Mucosa of rectum (tissue), 2 donors: Measurements from ENCODE around the gene DHRS7.
A peak's percentile ranks its signal among the peaks of the same experiment; 100 is the strongest.

Source experiments
- H3K27ac ChIP-seq, 2 donors: one replicate each; pipeline ENCODE4 v1.7.0; 2013; ENCODE audit warnings: inconsistent platforms in 2 of 2, low read depth in 2 of 2, low read length in 2 of 2
- H3K27me3 ChIP-seq, 2 donors: one replicate each; pipeline ENCODE4 v1.7.0; 2013; ENCODE audit warnings: low read length in 2 of 2; ENCODE audit not compliant: control insufficient read depth in 2 of 2, insufficient read depth in 2 of 2
- H3K36me3 ChIP-seq, 2 donors: one replicate each; pipeline ENCODE4 v1.7.0; 2013; ENCODE audit warnings: low read length in 2 of 2; ENCODE audit not compliant: control insufficient read depth in 2 of 2, insufficient read depth in 2 of 2
- H3K4me1 ChIP-seq, 2 donors: one replicate each; pipeline ENCODE4 v1.7.0; 2013; ENCODE audit warnings: low read length in 2 of 2, mild to moderate bottlenecking in 1 of 2; ENCODE audit not compliant: control insufficient read depth in 2 of 2, insufficient read depth in 2 of 2
- H3K4me3 ChIP-seq, 2 donors: one replicate each; pipeline ENCODE4 v1.7.0; 2013; ENCODE audit warnings: low read length in 2 of 2
- H3K9ac ChIP-seq, 2 donors: one replicate each; pipeline ENCODE4 v1.7.0; 2013; ENCODE audit warnings: low read length in 2 of 2, low read depth in 1 of 2, mild to moderate bottlenecking in 1 of 2
- H3K9me3 ChIP-seq, 2 donors: one replicate each; pipeline ENCODE4 v1.7.0; 2013; ENCODE audit warnings: low read length in 2 of 2; ENCODE audit not compliant: control insufficient read depth in 2 of 2
- donor health status: healthy.
- donor health status: Normal muscosa, but diverticular disease.

DHRS7 gene

GRCh38 chr14:60184905-60185555, 19.8 kb upstream of the DHRS7 start:
- no peak overlapping the region for H3K27ac ChIP-seq
- no peaks in the 10 kb centered on the region for H3K36me3 ChIP-seq
- H3K9ac ChIP-seq, result no peak overlapping the region
- H3K4me1 ChIP-seq, result no peaks in the 10 kb centered on the region
- H3K9me3 ChIP-seq, result no peaks in the 10 kb centered on the region
- no peaks in the 10 kb centered on the region for H3K27me3 ChIP-seq
- H3K4me3 ChIP-seq, result no peak overlapping the region

- Histone ChIP-seq H3K4me1 (no peaks in the 10 kb centered on the region), H3K9ac (peak overlapping the region; percentile 20 to 42), H3K9me3 (no peaks in the 10 kb centered on the region), H3K27me3 (no peaks in the 10 kb centered on the region), H3K4me3 (peak overlapping the region; percentile 67 to 79), H3K27ac (no peak overlapping the region), H3K36me3 (no peaks in the 10 kb centered on the region)
Measured at GRCh38 chr14:60184146-60184904, 19.1 kb upstream of the DHRS7 start.

- Histone ChIP-seq H3K9ac (peak overlapping the region; percentile 20 to 42), H3K4me3 (peak overlapping the region; percentile 67 to 79), H3K9me3 (no peaks in the 10 kb centered on the region), H3K27ac (no peak overlapping the region), H3K36me3 (no peaks in the 10 kb centered on the region), H3K4me1 (no peaks in the 10 kb centered on the region), H3K27me3 (no peaks in the 10 kb centered on the region)
Measured at GRCh38 chr14:60183741-60184140, 18.5 kb upstream of the DHRS7 start.

- no peak overlapping the region for H3K9ac ChIP-seq
- H3K4me1 ChIP-seq, result no peaks in the 10 kb centered on the region
- no peaks in the 10 kb centered on the region for H3K36me3 ChIP-seq
- H3K27ac ChIP-seq, result no peak overlapping the region
- no peak overlapping the region for H3K4me3 ChIP-seq
- no peaks in the 10 kb centered on the region for H3K27me3 ChIP-seq
- H3K9me3 ChIP-seq, result no peaks in the 10 kb centered on the region
Measured at GRCh38 chr14:60183138-60183537, 17.9 kb upstream of the DHRS7 start.

GRCh38 chr14:60179431-60179869, 14.3 kb upstream of the DHRS7 start:
- no peak overlapping the region for H3K27ac ChIP-seq
- H3K4me1 ChIP-seq, result no peaks in the 10 kb centered on the region
- no peaks in the 10 kb centered on the region for H3K27me3 ChIP-seq
- H3K9me3 ChIP-seq, result no peaks in the 10 kb centered on the region
- H3K9ac ChIP-seq, result no peak overlapping the region
- no peak overlapping the region for H3K4me3 ChIP-seq
- no peaks in the 10 kb centered on the region for H3K36me3 ChIP-seq

- H3K9ac ChIP-seq, result no peak overlapping the region
- H3K4me3 ChIP-seq, result no peak overlapping the region
- H3K9me3 ChIP-seq, result no peaks in the 10 kb centered on the region
- no peaks in the 10 kb centered on the region for H3K36me3 ChIP-seq
- no peaks in the 10 kb centered on the region for H3K4me1 ChIP-seq
- no peaks in the 10 kb centered on the region for H3K27me3 ChIP-seq
- no peak overlapping the region for H3K27ac ChIP-seq
Measured at GRCh38 chr14:60178820-60179219, 13.6 kb upstream of the DHRS7 start.

- Histone ChIP-seq H3K4me1 (no peaks in the 10 kb centered on the region), H3K27ac (no peak overlapping the region), H3K4me3 (no peak overlapping the region), H3K9me3 (no peaks in the 10 kb centered on the region), H3K9ac (no peak overlapping the region), H3K27me3 (no peaks in the 10 kb centered on the region), H3K36me3 (no peaks in the 10 kb centered on the region)
Measured at GRCh38 chr14:60178164-60178563, 13.0 kb upstream of the DHRS7 start.

GRCh38 chr14:60175255-60175902, 10.2 kb upstream of the DHRS7 start:
- no peak overlapping the region for H3K4me3 ChIP-seq
- H3K27ac ChIP-seq, result no peak overlapping the region
- no peaks in the 10 kb centered on the region for H3K4me1 ChIP-seq
- no peaks in the 10 kb centered on the region for H3K36me3 ChIP-seq
- no peaks in the 10 kb centered on the region for H3K9me3 ChIP-seq
- H3K27me3 ChIP-seq, result no peaks in the 10 kb centered on the region
- no peak overlapping the region for H3K9ac ChIP-seq

- Histone ChIP-seq H3K4me1 (no peaks in the 10 kb centered on the region), H3K27me3 (no peaks in the 10 kb centered on the region), H3K36me3 (no peaks in the 10 kb centered on the region), H3K9ac (no peak overlapping the region), H3K9me3 (no peaks in the 10 kb centered on the region), H3K4me3 (no peak overlapping the region), H3K27ac (no peak overlapping the region)
Measured at GRCh38 chr14:60174352-60175254, 9.4 kb upstream of the DHRS7 start.
